ENCODE measurements around the gene STX8. TPM values are rescaled to one million over a fixed set of nuclear protein-coding genes. Genes with fewer than 3 reads are reported as not detected.

The STX8 gene
- polyA plus RNA-seq, 1 of the 3 experiments (the other 2 are of a cell fraction): 51.3 TPM

DNA sequence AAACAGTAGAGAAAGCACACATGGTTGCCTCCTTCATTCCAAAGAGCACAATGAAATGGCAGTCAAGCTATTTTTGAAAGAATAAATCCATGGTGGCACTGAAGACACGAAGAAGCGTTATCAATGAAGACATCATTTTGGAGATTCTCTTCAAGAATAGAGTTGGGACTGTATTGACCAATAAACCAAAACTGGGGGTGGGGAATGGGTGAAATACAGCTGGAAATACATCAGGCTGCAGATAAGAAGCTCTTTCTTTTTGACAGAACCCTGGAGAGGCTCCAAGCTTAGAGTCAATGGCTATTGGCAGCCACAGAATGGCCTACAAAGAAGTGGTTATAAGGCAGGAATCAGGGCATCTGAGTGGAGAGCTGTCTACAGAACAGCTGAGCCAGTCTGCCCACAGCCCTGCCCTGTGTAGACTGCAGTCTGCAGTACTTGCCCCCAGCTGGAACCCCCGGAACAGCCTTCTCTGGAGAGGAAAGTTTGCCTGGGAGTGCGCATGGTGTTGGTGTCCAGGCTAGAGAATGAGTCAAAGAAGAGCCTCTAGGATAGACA is 100.4 kb downstream of the STX8 start:
- TF ChIP-seq NFIC (IDR thresholded peaks at IDR 0.05; ENCODE audit: borderline replicate concordance): no peak
- TF ChIP-seq RCOR1 (IDR thresholded peaks at IDR 0.05; ENCODE audit: low read length): no peak
- TF ChIP-seq GATA2 (CRISPR knock-in tag; IDR thresholded peaks at IDR 0.05): no peak
- no peak for TF ChIP-seq RFX5 (IDR thresholded peaks at IDR 0.05; ENCODE audit: low read length)
- TF ChIP-seq IRF3 (IDR thresholded peaks at IDR 0.05; ENCODE audit: low read depth, low read length): no peak
- TF ChIP-seq USF1 (IDR thresholded peaks at IDR 0.05; ENCODE audit: borderline replicate concordance, low read depth): no peak
- TF ChIP-seq NRF1 (IDR thresholded peaks at IDR 0.05; ENCODE audit: low read depth, low read length): no peak
- TF ChIP-seq, protein P1, sequence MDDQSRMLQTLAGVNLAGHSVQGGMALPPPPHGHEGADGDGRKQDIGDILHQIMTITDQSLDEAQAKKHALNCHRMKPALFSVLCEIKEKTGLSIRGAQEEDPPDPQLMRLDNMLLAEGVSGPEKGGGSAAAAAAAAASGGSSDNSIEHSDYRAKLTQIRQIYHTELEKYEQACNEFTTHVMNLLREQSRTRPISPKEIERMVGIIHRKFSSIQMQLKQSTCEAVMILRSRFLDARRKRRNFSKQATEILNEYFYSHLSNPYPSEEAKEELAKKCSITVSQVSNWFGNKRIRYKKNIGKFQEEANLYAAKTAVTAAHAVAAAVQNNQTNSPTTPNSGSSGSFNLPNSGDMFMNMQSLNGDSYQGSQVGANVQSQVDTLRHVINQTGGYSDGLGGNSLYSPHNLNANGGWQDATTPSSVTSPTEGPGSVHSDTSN (IDR thresholded peaks at IDR 0.05): no peak
- H3K9me2 ChIP-seq: no peaks in the 10 kb centered on the region
- H2AFZ ChIP-seq (ENCODE audit: low read depth): no peak overlapping the region
- H3K36me3 ChIP-seq (replicated peaks in 1 of 2; ENCODE audit: control insufficient read depth in 1 of 2, insufficient read depth in 2 of 2, low read length in 1 of 2): no peaks in the 10 kb centered on the region
- 95% methylated on average over 4 of the region's 4 CpGs for WGBS (ENCODE audit: low lambda C conversion rate)
- no peak overlapping the region for H3K4me2 ChIP-seq
- CTCF ChIA-PET: no interaction called here
- no peaks in the 10 kb centered on the region for H3K79me2 ChIP-seq (ENCODE audit: insufficient read depth)
- peaks cover 1% of the 10 kb centered on the region for H3F3A ChIP-seq (replicated peaks; ENCODE audit: insufficient read depth)
- POLR2A ChIA-PET: no interaction called here
- H3K27ac ChIP-seq (ENCODE audit: low read depth in 2 of 2, low read length in 1 of 2): no peak overlapping the region
- no peak for DNase-seq
- no peaks in the 10 kb centered on the region for H3K9me3 ChIP-seq
- no peak overlapping the region for H3K9ac ChIP-seq
- no peaks in the 10 kb centered on the region for H3K27me3 ChIP-seq (ENCODE audit: insufficient read depth)
- no peaks in the 10 kb centered on the region; a peak in 1 of 4 replicates for H3K4me1 ChIP-seq (ENCODE audit: control insufficient read depth in 1 of 2, insufficient read depth in 2 of 2, low read depth in 1 of 2, low read length in 1 of 2)
- H4K20me1 ChIP-seq (ENCODE audit: insufficient read depth): no peaks in the 10 kb centered on the region
- H3K4me3 ChIP-seq (ENCODE audit: low read depth in 2 of 2, low read length in 1 of 2): no peak overlapping the region

DNA sequence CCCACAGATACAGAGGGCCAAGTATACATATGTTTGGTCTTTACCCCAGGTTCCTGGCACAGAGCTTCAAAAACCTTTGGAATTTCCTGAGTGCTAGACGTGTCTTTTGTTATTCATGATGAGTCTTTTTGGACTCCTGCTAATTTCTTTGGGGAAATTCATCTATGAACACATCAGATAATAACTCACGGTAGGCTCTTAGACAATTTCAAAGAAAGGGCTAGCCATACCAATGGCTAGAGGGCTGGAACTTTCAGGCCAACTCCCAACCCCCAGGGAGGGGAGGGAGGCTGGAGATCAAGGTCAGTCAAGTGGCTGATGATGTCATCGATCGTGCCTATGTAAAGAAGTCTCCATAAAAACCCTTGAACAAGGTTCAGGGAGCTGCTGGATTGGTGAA is 101.9 kb downstream of the STX8 start:
- Histone ChIP-seq H3K4me3 (ENCODE audit: low read depth in 2 of 2, low read length in 1 of 2) (no peak overlapping the region), H3K9ac (no peak overlapping the region), H3F3A (replicated peaks; ENCODE audit: insufficient read depth) (peaks cover 4% of the 10 kb centered on the region), H3K4me2 (no peak overlapping the region), H4K20me1 (ENCODE audit: insufficient read depth) (no peaks in the 10 kb centered on the region), H2AFZ (ENCODE audit: low read depth) (no peak overlapping the region), H3K27ac (ENCODE audit: low read depth in 2 of 2, low read length in 1 of 2) (no peak overlapping the region), H3K79me2 (ENCODE audit: insufficient read depth) (no peaks in the 10 kb centered on the region), H3K27me3 (ENCODE audit: insufficient read depth) (no peaks in the 10 kb centered on the region), H3K9me2 (no peaks in the 10 kb centered on the region), H3K36me3 (replicated peaks in 1 of 2; ENCODE audit: control insufficient read depth in 1 of 2, insufficient read depth in 2 of 2, low read length in 1 of 2) (no peaks in the 10 kb centered on the region), H3K4me1 (ENCODE audit: control insufficient read depth in 1 of 2, insufficient read depth in 2 of 2, low read depth in 1 of 2, low read length in 1 of 2) (no peaks in the 10 kb centered on the region; a peak in 1 of 4 replicates), H3K9me3 (no peaks in the 10 kb centered on the region)
- DNase-seq: no peak
- ChIA-PET POLR2A (no interaction called here), CTCF (no interaction called here)
- TF ChIP-seq TCF12 (IDR thresholded peaks at IDR 0.05) (0 out of 2 replicates have a peak, but pooled peaks have one; percentile 5), NFIC (IDR thresholded peaks at IDR 0.05; ENCODE audit: borderline replicate concordance) (0 out of 2 replicates have a peak, but pooled peaks have one; percentile 22), EZH2phosphoT487 (IDR thresholded peaks at IDR 0.05; ENCODE audit: borderline replicate concordance, low read depth) (no peak)
- WGBS (ENCODE audit: low lambda C conversion rate): 53% methylated on average over 4 of the region's 4 CpGs

Measured in SK-N-SH (cell line).